IMR-90 (cell line): ENCODE data around the gene FAM193B. TPM values are rescaled to one million over a fixed set of nuclear protein-coding genes. Genes with fewer than 3 reads are reported as not detected.

Experiments
- ATAC-seq: fragments of 200-7000 bp; cut with Tn5 transposase; 2 replicates; pipeline ENCODE4 v1.9.1; 2020; ENCODE audit warnings: low read depth, mild to moderate bottlenecking, moderate library complexity
- BruUV-seq: library from RNA; stranded (reverse); fragments of 400-500 nt; replicated peaks from 2 replicates; lab custom pipeline; 2021; lab: Mats Ljungman, UMichigan
- CTCF ChIA-PET: fragments of 300-600 bp; formaldehyde crosslinking; extraction: SDS; loops from one replicate; lab custom pipeline; 2021; ENCODE audit warnings: antibody characterized with exemption; lab: Yijun Ruan, JAX
- POLR2A ChIA-PET: fragments of 300-600 bp; sonication (Branson Sonifier 250); formaldehyde crosslinking; loops from one replicate; lab custom pipeline; 2022; ENCODE audit warnings: antibody characterized with exemption; ENCODE audit not compliant: unreplicated experiment; lab: Charles Lee
- DNase-seq: peaks from one replicate; pipeline ENCODE4 v3.0.0; 2013
- H2AFZ ChIP-seq: replicated peaks from 2 replicates; pipeline ENCODE3; 2013; ENCODE audit warnings: low read length, mild to moderate bottlenecking; ENCODE audit not compliant: poor library complexity
- H2AK5ac ChIP-seq: 2 replicates; pipeline ENCODE4 v1.6.1; 2013; ENCODE audit warnings: low read depth, low read length, inconsistent platforms
- H2AK9ac ChIP-seq: replicated peaks from 2 replicates; pipeline ENCODE3; 2013; ENCODE audit warnings: mild to moderate bottlenecking, low read depth, low read length, moderate library complexity; ENCODE audit not compliant: poor library complexity
- H2BK120ac ChIP-seq: 2 replicates; pipeline ENCODE4 v1.6.1; 2013; ENCODE audit warnings: low read depth, low read length, inconsistent platforms
- H2BK15ac ChIP-seq: 3 replicates; pipeline ENCODE4 v1.6.1; 2013; ENCODE audit warnings: low read depth, low read length, inconsistent platforms
- H2BK20ac ChIP-seq: 2 replicates; pipeline ENCODE4 v1.6.1; 2013; ENCODE audit warnings: low read depth, mild to moderate bottlenecking, inconsistent platforms, low read length, moderate library complexity
- H2BK5ac ChIP-seq: 2 replicates; pipeline ENCODE4 v1.6.1; 2013; ENCODE audit warnings: mild to moderate bottlenecking, low read depth, low read length, inconsistent platforms; ENCODE audit not compliant: poor library complexity, severe bottlenecking
- H3K14ac ChIP-seq: replicated peaks from 2 replicates; pipeline ENCODE4 v1.6.1; 2013; ENCODE audit warnings: low read depth, low read length, inconsistent platforms
- H3K18ac ChIP-seq: 2 replicates; pipeline ENCODE4 v1.6.1; 2013; ENCODE audit warnings: low read depth, low read length, control low read depth
- H3K23ac ChIP-seq: 2 replicates; pipeline ENCODE4 v1.6.1; 2013; ENCODE audit warnings: low read depth, low read length, inconsistent platforms
- H3K27ac ChIP-seq: 2 replicates; pipeline ENCODE4 v1.5.1; 2013; ENCODE audit warnings: mild to moderate bottlenecking, control low read depth, low read length; ENCODE audit not compliant: insufficient read depth
- H3K27me3 ChIP-seq: 2 replicates; pipeline ENCODE4 v1.6.1; 2013; ENCODE audit warnings: low read length; ENCODE audit not compliant: control insufficient read depth, insufficient read depth
- H3K36me3 ChIP-seq: 2 replicates; pipeline ENCODE4 v1.6.1; 2013; ENCODE audit warnings: low read length, mixed read lengths; ENCODE audit not compliant: control insufficient read depth, insufficient read depth
- H3K4ac ChIP-seq: 2 replicates; pipeline ENCODE4 v1.6.1; 2013; ENCODE audit warnings: low read depth, low read length, inconsistent platforms
- H3K4me1 ChIP-seq: 2 replicates; pipeline ENCODE4 v1.6.1; 2013; ENCODE audit warnings: low read length, mixed read lengths; ENCODE audit not compliant: control insufficient read depth, insufficient read depth
- H3K4me2 ChIP-seq: 2 replicates; pipeline ENCODE4 v1.6.1; 2013; ENCODE audit warnings: low read depth, mild to moderate bottlenecking, control low read depth, low read length, moderate library complexity
- H3K4me3 ChIP-seq: 2 replicates; pipeline ENCODE4 v1.5.1; 2013; ENCODE audit warnings: low read depth, mild to moderate bottlenecking, control low read depth, low read length, moderate library complexity; ENCODE audit not compliant: insufficient read depth
- H3K56ac ChIP-seq: 2 replicates; pipeline ENCODE4 v1.6.1; 2013; ENCODE audit warnings: low read length, inconsistent platforms; ENCODE audit not compliant: insufficient read depth; ENCODE audit errors: extremely low read depth
- H3K79me1 ChIP-seq, 2 experiments: 2 replicates each; pipeline ENCODE4 v1.6.1; 2013; ENCODE audit warnings: low read length in 2 of 2, inconsistent platforms in 1 of 2, low read depth in 1 of 2
- H3K9ac ChIP-seq: 2 replicates; pipeline ENCODE4 v1.6.1; 2013; ENCODE audit warnings: low read depth, low read length, control low read depth
- H3K9me1 ChIP-seq: 2 replicates; pipeline ENCODE4 v1.6.1; 2013; ENCODE audit warnings: low read length, inconsistent platforms; ENCODE audit not compliant: insufficient read depth
- H3K9me3 ChIP-seq: 2 replicates; pipeline ENCODE4 v1.6.1; 2013; ENCODE audit warnings: low read length; ENCODE audit not compliant: control insufficient read depth, insufficient read depth
- H4K20me1 ChIP-seq: 2 replicates; pipeline ENCODE4 v1.6.1; 2013; ENCODE audit warnings: low read length, inconsistent platforms; ENCODE audit not compliant: insufficient read depth
- H4K5ac ChIP-seq: 2 replicates; pipeline ENCODE4 v1.6.1; 2013; ENCODE audit warnings: mild to moderate bottlenecking, low read depth, low read length, control low read depth
- H4K8ac ChIP-seq, 2 experiments: 2 replicates each; pipeline ENCODE4 v1.6.1; 2013; ENCODE audit warnings: low read depth in 2 of 2, low read length in 2 of 2, control low read depth in 1 of 2, inconsistent platforms in 1 of 2
- H4K91ac ChIP-seq: 2 replicates; pipeline ENCODE4 v1.6.1; 2013; ENCODE audit warnings: low read depth, low read length, inconsistent platforms; ENCODE audit not compliant: insufficient read depth
- CEBPB ChIP-seq: IDR thresholded peaks from 2 replicates; pipeline ENCODE4 v1.6.1; 2012; ENCODE audit warnings: low read depth, low read length, improper control_type of control experiment
- CHD1 ChIP-seq: IDR thresholded peaks from 2 replicates; pipeline ENCODE4 v1.6.1; 2012; ENCODE audit warnings: low read depth, low read length, improper control_type of control experiment
- ELK1 ChIP-seq: fragments of 150-350 bp; IDR thresholded peaks from 2 replicates; pipeline ENCODE4 v1.6.1; 2016; ENCODE audit warnings: low read depth, mild to moderate bottlenecking, low read length, moderate library complexity, borderline replicate concordance
- MAFK ChIP-seq: IDR thresholded peaks from 2 replicates; pipeline ENCODE4 v1.6.1; 2012; ENCODE audit warnings: low read depth, low read length, improper control_type of control experiment
- MAZ ChIP-seq: IDR thresholded peaks from 2 replicates; pipeline ENCODE4 v1.6.1; 2012; ENCODE audit warnings: low read depth, mild to moderate bottlenecking, low read length, improper control_type of control experiment, moderate library complexity, borderline replicate concordance
- MXI1 ChIP-seq: IDR thresholded peaks from 2 replicates; pipeline ENCODE4 v1.6.1; 2012; ENCODE audit warnings: low read depth, mild to moderate bottlenecking, low read length, moderate library complexity, borderline replicate concordance
- POLR2A ChIP-seq: IDR thresholded peaks from 2 replicates; pipeline ENCODE4 v1.6.1; 2012; ENCODE audit warnings: mild to moderate bottlenecking, low read depth, low read length
- RAD21 ChIP-seq: IDR thresholded peaks from 2 replicates; pipeline ENCODE4 v1.6.1; 2012; ENCODE audit warnings: low read length, improper control_type of control experiment
- RCOR1 ChIP-seq: IDR thresholded peaks from 2 replicates; pipeline ENCODE4 v1.6.1; 2012; ENCODE audit warnings: mild to moderate bottlenecking, low read length, improper control_type of control experiment; ENCODE audit not compliant: insufficient replicate concordance
- SMC3 ChIP-seq: fragments of 150-350 bp; IDR thresholded peaks from 2 replicates; pipeline ENCODE4 v1.6.1; 2016; ENCODE audit warnings: low read depth, mild to moderate bottlenecking, antibody characterized with exemption, low read length, moderate library complexity
- WGBS, 2 experiments: methylation state at CpG; one replicate each; pipeline versions ENCODE4 v1.1.5 to v1.1.7; 2013; ENCODE audit warnings: missing lambda C conversion rate in 2 of 2; ENCODE audit not compliant: insufficient read length in 1 of 2; ENCODE audit errors: extremely low coverage in 2 of 2; 5-methylcytosine and 5-hydroxymethylcytosine counted together
- dilution Hi-C: fragments of 300-500 bp; cut with HindIII; formaldehyde crosslinking; loops from one replicate; pipeline ENCODE4 v1.14.3; 2018; ENCODE audit warnings: low sequenced_read_pairs; ENCODE audit not compliant: unreplicated experiment
- in situ Hi-C: fragments of 300-500 bp; cut with MboI; formaldehyde crosslinking; loops from 3 replicates; pipeline ENCODE4 v1.14.3; 2019; ENCODE audit warnings: low sequenced_read_pairs, inconsistent platforms, mixed read lengths
- intact Hi-C: fragments of 100-400 bp; cut with micrococcal nuclease; formaldehyde crosslinking; loops from 2 replicates; pipeline ENCODE4 v1.10.0; 2022
- polyA plus RNA-seq, 3 experiments: library from polyadenylated mRNA; depleted of rRNA; stranded (reverse); fragments of >200 nt; gene quantifications; 2 replicates each; pipeline ENCODE4 v1.2.3, GENCODE V29; 2012; ENCODE audit warnings: low replicate concordance in 1 of 3
- total RNA-seq: library from RNA; depleted of rRNA; stranded (reverse); fragments of >200 nt; gene quantifications from 2 replicates; pipeline ENCODE4 v1.2.3, GENCODE V29; 2012

Gene FAM193B
- total and polyA plus RNA-seq, 2 of the 4 experiments (the other 2 are of a cell fraction): 9.5 to 52.2 TPM

- TF ChIP-seq MAFK (no peak), MXI1 (no peak), RAD21 (no peak)
These were observed at the start of gene FAM193B (continued) for GRCh38 chr5:177554474-177555111.

GRCh38 chr5:177604116-177604521 lies 49.8 kb upstream of the FAM193B start:
- Histone ChIP-seq H3K4me3 (no peak overlapping the region), H3K4me2 (no peak overlapping the region), H2BK5ac (no peak overlapping the region), H2BK15ac (no peak overlapping the region), H2BK20ac (no peak overlapping the region), H3K18ac (no peak overlapping the region), H3K4ac (no peak overlapping the region), H3K14ac (no peak overlapping the region), H2AFZ (no peak overlapping the region), H3K4me1 (peaks cover 3% of the 10 kb centered on the region), H2BK120ac (no peak overlapping the region), H3K9ac (no peak overlapping the region), H4K8ac (no peak overlapping the region), H3K36me3 (peaks cover 18% of the 10 kb centered on the region; the same call in 1 of the 2 replicates), H4K20me1 (peaks cover 5% of the 10 kb centered on the region; the same call in 1 of the 2 replicates), H2AK9ac (no peak overlapping the region), H3K27ac (no peak overlapping the region), H3K79me1 (peaks cover 11 to 29% of the 10 kb centered on the region in 2 experiments), H4K5ac (no peak overlapping the region), H3K56ac (no peak overlapping the region), H2AK5ac (no peak overlapping the region), H3K27me3 (no peaks in the 10 kb centered on the region), H4K91ac (no peak overlapping the region), H3K9me1 (0 out of 2 replicates have a peak, but pooled peaks cover 3% of the 10 kb centered on the region), H3K9me3 (no peaks in the 10 kb centered on the region), H3K23ac (no peak overlapping the region)
- dilution Hi-C loops: no loop called here
- in situ Hi-C loops: loop anchor here (10.0 to 25.0 kb wide), 2 partner anchors 458 to 551 kb away; partner anchors contain the start of gene NHP2
- no peak for ATAC-seq
- POLR2A ChIA-PET: no interaction called here
- 94% methylated on average over 19 of the region's 27 CpGs; no CpG with 5 or more reads in 1 of the 2 experiments for WGBS, 2 experiments
- TF ChIP-seq RCOR1: no peak
- no peak for TF ChIP-seq SMC3
- no peak for TF ChIP-seq CHD1
- no peak for TF ChIP-seq ELK1
- no peak for TF ChIP-seq MAFK
- TF ChIP-seq RAD21: no peak
- no peak for TF ChIP-seq POLR2A
- TF ChIP-seq CEBPB: no peak
- TF ChIP-seq MXI1: no peak
- TF ChIP-seq MAZ: no peak
- intact Hi-C loops: loop anchor here (10.0 kb wide), 1 partner anchor 561 kb away; no protein-coding TSS in a partner anchor
- CTCF ChIA-PET: no interaction called here
- no peak for DNase-seq
- BruUV-seq: no TSS peak
